GM20000 (cell line): ENCODE data around the gene SLC7A9.

Experiments
- DNase-seq: peaks from one replicate; pipeline ENCODE4 v3.0.0; 2012; ENCODE audit warnings: low spot score
- TF ChIP-seq, protein P1 (sequence below): IDR thresholded peaks from 2 replicates; pipeline ENCODE4 v1.5.1; 2012; ENCODE audit warnings: mild to moderate bottlenecking, control low read depth; ENCODE audit errors: extremely low read depth, missing control alignments

Gene SLC7A9

DNA sequence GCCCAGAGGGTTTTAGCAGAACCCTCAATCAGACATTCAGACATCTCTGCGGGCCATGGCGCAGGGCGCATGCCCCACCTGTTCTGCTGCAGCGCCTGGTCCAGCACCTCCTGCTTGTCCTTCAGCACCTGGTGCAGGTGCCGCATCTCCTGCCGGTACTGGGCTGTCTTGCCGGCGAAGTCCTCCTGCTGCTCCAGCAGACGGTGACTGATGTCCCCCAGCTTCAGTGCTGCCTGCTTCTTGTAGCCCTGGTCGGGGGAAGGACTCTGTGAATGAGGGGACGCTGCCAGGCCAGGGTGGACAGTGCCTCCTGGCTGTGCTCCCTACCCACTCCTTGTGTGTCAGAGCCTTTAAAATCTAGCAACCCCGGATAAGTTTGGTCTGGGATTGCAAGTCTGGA, 12.2 kb upstream of the SLC7A9 start:
- TF ChIP-seq, protein P1, sequence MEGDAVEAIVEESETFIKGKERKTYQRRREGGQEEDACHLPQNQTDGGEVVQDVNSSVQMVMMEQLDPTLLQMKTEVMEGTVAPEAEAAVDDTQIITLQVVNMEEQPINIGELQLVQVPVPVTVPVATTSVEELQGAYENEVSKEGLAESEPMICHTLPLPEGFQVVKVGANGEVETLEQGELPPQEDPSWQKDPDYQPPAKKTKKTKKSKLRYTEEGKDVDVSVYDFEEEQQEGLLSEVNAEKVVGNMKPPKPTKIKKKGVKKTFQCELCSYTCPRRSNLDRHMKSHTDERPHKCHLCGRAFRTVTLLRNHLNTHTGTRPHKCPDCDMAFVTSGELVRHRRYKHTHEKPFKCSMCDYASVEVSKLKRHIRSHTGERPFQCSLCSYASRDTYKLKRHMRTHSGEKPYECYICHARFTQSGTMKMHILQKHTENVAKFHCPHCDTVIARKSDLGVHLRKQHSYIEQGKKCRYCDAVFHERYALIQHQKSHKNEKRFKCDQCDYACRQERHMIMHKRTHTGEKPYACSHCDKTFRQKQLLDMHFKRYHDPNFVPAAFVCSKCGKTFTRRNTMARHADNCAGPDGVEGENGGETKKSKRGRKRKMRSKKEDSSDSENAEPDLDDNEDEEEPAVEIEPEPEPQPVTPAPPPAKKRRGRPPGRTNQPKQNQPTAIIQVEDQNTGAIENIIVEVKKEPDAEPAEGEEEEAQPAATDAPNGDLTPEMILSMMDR = no peak
- peak; percentile 4 for DNase-seq

DNA sequence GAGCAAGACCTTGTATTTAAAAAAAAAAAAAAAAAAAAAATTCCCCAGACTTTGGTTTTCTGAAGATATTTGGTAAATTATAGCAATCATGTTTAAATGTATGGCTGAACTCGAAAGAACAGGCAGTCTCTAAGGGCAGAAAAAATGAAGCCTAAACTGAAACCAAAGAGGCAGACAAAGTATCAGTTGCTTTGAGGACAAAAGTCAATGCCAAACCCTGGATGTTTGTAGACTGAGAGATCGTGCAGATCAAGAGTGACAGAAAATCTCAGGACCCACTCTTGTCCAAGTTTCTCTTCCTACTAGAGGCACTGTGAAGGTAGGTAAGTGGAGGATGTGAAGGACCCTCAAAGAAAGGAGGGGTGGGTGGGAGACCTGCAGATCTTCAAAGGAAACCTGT, 11.1 kb upstream of the SLC7A9 start:
- peak; percentile 3 for DNase-seq
- TF ChIP-seq, protein P1 = no peak

DNA sequence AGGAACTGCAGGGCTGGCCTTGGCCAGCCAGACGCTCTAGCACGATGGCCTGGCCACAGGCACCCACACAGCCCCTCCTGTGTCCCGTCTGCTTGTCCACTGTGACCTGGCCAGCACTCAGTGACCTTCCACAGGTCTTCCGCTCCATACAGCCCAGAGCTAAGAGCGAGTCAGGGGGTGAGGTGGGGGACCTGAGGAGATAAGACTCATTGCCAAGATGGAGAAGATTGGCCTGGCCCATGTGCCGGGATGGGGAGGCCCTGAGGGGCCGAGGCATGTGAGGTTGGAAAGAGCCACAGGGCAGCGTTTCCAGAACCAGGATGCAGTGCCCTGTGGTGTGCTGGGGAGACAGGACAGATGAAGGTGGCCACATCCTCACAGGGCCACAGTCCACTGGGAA, 10.2 kb upstream of the SLC7A9 start:
- TF ChIP-seq, protein P1 = no peak

DNA sequence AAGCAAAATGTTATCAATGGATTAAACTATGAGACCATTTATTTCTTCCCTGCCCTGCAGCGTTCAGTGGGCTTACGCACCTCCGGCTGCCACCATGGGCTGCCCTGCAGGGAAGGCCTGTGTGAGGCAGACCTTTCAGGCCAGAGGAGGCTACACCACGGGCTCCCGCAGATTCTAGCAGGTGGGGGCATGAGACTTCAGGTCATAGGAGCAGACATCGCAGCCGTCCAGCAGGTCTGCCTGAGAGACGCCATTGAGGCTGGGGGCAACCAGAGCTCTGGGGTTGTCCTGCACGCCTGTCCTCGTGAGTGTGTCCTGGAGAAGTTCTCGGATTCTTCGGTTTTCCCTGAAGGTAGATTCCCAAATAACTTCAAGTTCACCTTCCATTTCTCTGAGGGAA, 9.4 kb upstream of the SLC7A9 start:
- TF ChIP-seq, protein P1 = no peak
- peak; percentile 2 for DNase-seq

More for the DNA sequence above, 10.2 kb upstream of the SLC7A9 start:
- peak; percentile 0 for DNase-seq

- DNase-seq = peak; percentile 1
- TF ChIP-seq, protein P1 = no peak
Observed at GRCh38 chr19:32877977-32878745, 8.6 kb upstream of the SLC7A9 start.

GRCh38 chr19:32877323-32877912, 7.9 kb upstream of the SLC7A9 start:
- TF ChIP-seq, protein P1 = no peak
- DNase-seq = peak; percentile 1

DNA sequence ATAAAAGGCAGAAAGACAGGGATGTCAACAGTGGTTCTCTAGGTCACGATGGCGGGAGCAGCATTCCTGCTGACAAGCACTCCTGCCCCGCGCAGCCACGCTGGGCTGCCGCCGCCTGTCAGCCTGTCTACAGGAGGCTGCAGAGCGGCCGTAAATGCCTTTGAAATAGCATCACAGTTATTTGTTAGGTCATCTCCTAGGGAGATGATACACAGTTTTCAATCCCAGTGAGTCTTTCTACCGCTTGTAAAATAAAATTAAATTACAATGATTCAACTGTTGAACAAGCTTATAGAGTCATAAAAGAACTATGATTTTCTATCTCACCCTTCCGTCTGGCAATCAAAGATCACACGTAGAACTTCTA, 7.3 kb upstream of the SLC7A9 start:
- DNase-seq = no peak
- TF ChIP-seq, protein P1 = no peak
